Caco-2 (cell line): ENCODE measurements around the gene CEACAM18. TPM values are rescaled to one million over a fixed set of nuclear protein-coding genes. Genes with fewer than 3 reads are reported as not detected.

ENCODE experiments used
- BruUV-seq: library from RNA; stranded (reverse); fragments of 400-500 nt; replicated peaks from 2 replicates; lab custom pipeline; 2021; lab: Mats Ljungman, UMichigan
- CTCF ChIA-PET: fragments of 300-600 bp; sonication (Branson Sonifier 250); formaldehyde crosslinking; loops from one replicate; lab custom pipeline; 2022; ENCODE audit warnings: antibody characterized with exemption; lab: Charles Lee
- POLR2A ChIA-PET: fragments of 300-600 bp; sonication (Branson Sonifier 250); formaldehyde crosslinking; loops from one replicate; lab custom pipeline; 2022; ENCODE audit warnings: antibody characterized with exemption; lab: Charles Lee
- DNase-seq, 2 experiments: peaks; one replicate each; pipeline versions ENCODE4 v3.0.0 to v3.0.0-alpha.2; 2020 to 2022
- H3K27me3 ChIP-seq: replicated peaks from 2 replicates; pipeline ENCODE4 v1.6.0; 2011; ENCODE audit warnings: low read length; ENCODE audit not compliant: control insufficient read depth, insufficient read depth
- H3K36me3 ChIP-seq: 2 replicates; pipeline ENCODE4 v1.5.1; 2011; ENCODE audit warnings: low read length; ENCODE audit not compliant: control insufficient read depth, insufficient read depth
- H3K4me1 ChIP-seq: fragments of 250-450 bp; sonication (Bioruptor Pico); 2 replicates; pipeline ENCODE4 v1.5.1; 2020; ENCODE audit warnings: mild to moderate bottlenecking
- H3K4me3 ChIP-seq: 2 replicates; pipeline ENCODE4 v1.5.1; 2011; ENCODE audit warnings: low read depth, mild to moderate bottlenecking, control low read depth, low read length
- H3K9me3 ChIP-seq: fragments of 250-450 bp; sonication (Bioruptor Pico); 2 replicates; pipeline ENCODE4 v1.5.1; 2020; ENCODE audit warnings: mild to moderate bottlenecking, moderate library complexity
- H3K27ac Mint-ChIP-seq: one replicate; pipeline ENCODE4 v1.8.0; 2022; ENCODE audit warnings: mixed read lengths; ENCODE audit not compliant: unreplicated experiment
- H3K27me3 Mint-ChIP-seq: one replicate; pipeline ENCODE4 v1.8.0; 2022; ENCODE audit warnings: mixed read lengths; ENCODE audit not compliant: insufficient read depth, unreplicated experiment
- H3K36me3 Mint-ChIP-seq: one replicate; pipeline ENCODE4 v1.8.0; 2022; ENCODE audit warnings: mild to moderate bottlenecking, mixed read lengths; ENCODE audit not compliant: insufficient read depth, unreplicated experiment
- H3K4me1 Mint-ChIP-seq: one replicate; pipeline ENCODE4 v1.8.0; 2022; ENCODE audit warnings: low read depth, mixed read lengths; ENCODE audit not compliant: unreplicated experiment
- H3K4me3 Mint-ChIP-seq: one replicate; pipeline ENCODE4 v1.8.0; 2022; ENCODE audit warnings: mild to moderate bottlenecking, moderate library complexity, mixed read lengths; ENCODE audit not compliant: unreplicated experiment
- H3K9me3 Mint-ChIP-seq: one replicate; pipeline ENCODE4 v1.8.0; 2022; ENCODE audit warnings: mixed read lengths; ENCODE audit not compliant: unreplicated experiment
- intact Hi-C: fragments of 100-400 bp; cut with micrococcal nuclease; formaldehyde crosslinking; loops from one replicate; pipeline ENCODE4 v1.10.0; 2022; ENCODE audit not compliant: unreplicated experiment
- total RNA-seq: library from RNA; stranded (reverse); gene quantifications from 2 replicates; pipeline ENCODE4 v1.2.3, GENCODE V29; 2022
- TF ChIP-seq, protein P1 (sequence below), 2 experiments: fragments of 200-600 bp in 1 of 2; IDR thresholded peaks; 1 replicate in 1 of 2; 2 replicates in 1 of 2; pipeline versions ENCODE4 v1.5.1 to v1.8.0; 2011 to 2022; ENCODE audit warnings: antibody characterized with exemption in 1 of 2, control low read depth in 1 of 2, inconsistent platforms in 1 of 2, low read depth in 1 of 2, low read length in 1 of 2, mild to moderate bottlenecking in 1 of 2, moderate library complexity in 1 of 2; ENCODE audit not compliant: insufficient read depth in 1 of 2, severe bottlenecking in 1 of 2, unreplicated experiment in 1 of 2

The CEACAM18 gene
- total RNA-seq, 1 experiment from 2014 or later, result not detected

- H3K27me3 Mint-ChIP-seq, result peaks cover 5% of the 10 kb centered on the region
- TF ChIP-seq, protein P1, sequence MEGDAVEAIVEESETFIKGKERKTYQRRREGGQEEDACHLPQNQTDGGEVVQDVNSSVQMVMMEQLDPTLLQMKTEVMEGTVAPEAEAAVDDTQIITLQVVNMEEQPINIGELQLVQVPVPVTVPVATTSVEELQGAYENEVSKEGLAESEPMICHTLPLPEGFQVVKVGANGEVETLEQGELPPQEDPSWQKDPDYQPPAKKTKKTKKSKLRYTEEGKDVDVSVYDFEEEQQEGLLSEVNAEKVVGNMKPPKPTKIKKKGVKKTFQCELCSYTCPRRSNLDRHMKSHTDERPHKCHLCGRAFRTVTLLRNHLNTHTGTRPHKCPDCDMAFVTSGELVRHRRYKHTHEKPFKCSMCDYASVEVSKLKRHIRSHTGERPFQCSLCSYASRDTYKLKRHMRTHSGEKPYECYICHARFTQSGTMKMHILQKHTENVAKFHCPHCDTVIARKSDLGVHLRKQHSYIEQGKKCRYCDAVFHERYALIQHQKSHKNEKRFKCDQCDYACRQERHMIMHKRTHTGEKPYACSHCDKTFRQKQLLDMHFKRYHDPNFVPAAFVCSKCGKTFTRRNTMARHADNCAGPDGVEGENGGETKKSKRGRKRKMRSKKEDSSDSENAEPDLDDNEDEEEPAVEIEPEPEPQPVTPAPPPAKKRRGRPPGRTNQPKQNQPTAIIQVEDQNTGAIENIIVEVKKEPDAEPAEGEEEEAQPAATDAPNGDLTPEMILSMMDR (IDR thresholded peaks at IDR 0.05; ENCODE audit: insufficient read depth in 1 of 2, low read depth in 1 of 2, low read length in 1 of 2, severe bottlenecking in 1 of 2, unreplicated experiment in 1 of 2), result no peak
- Histone ChIP-seq H3K36me3 (no peaks in the 10 kb centered on the region), H3K27me3 (no peaks in the 10 kb centered on the region), H3K9me3 (no peaks in the 10 kb centered on the region), H3K4me3 (no peak overlapping the region), H3K4me1 (peaks cover 8% of the 10 kb centered on the region)
- no peaks in the 10 kb centered on the region for H3K36me3 Mint-ChIP-seq
- H3K4me1 Mint-ChIP-seq, result no peaks in the 10 kb centered on the region
- DNase-seq, result no peak
- ChIA-PET POLR2A (no interaction called here), CTCF (no interaction called here)
- BruUV-seq, result no TSS peak
- H3K4me3 Mint-ChIP-seq, result no peak overlapping the region
- H3K27ac Mint-ChIP-seq, result no peak overlapping the region
- intact Hi-C loops, result no loop called here
- H3K9me3 Mint-ChIP-seq, result peaks cover 11% of the 10 kb centered on the region
Measured at GRCh38 chr19:51508059-51508733, 29.9 kb downstream of the CEACAM18 start.

DNA sequence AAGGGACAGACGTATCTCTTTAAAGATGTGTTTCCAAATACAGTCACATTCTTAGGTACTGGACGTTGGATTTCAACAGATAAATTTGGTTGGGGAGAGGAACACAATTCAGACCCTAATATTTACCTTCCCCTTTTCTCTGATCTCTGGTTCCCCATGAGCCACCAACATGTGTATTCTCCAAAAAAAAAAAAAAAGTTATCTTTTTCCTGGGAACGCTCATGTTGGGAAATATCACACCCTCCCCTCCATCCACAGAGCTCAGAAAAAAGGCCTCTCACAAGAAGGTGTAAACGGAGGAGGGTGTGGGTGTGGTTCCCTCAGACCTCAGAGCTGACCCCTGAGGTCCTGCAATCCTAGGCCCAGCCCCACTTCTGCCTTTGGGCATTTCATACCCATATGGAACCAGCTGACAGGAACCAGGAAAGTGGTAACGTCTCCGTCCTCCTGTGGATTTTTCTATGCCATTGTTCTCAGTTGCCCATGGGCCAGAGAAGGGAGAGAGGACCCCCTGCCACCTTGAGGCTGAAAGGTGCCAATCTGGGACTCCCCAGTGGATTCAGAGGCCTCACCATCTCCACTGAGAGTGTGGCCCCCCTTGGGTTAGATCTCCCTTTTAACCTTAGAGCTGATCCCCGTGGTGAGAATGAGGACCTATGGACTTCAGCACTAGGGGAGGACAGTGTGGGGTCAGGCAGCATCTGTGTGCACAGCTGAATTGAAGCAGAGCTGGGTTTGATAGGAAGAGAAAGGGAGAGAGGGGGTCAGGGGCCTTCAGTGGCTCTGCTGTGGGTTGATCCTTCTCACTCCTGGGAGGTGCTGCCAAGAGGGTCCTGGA, 31.7 kb downstream of the CEACAM18 start:
- Histone ChIP-seq H3K36me3 (no peaks in the 10 kb centered on the region), H3K4me3 (no peak overlapping the region), H3K9me3 (no peaks in the 10 kb centered on the region), H3K4me1 (peaks cover 8% of the 10 kb centered on the region), H3K27me3 (no peaks in the 10 kb centered on the region)
- Mint-ChIP-seq H3K4me1 (no peaks in the 10 kb centered on the region), H3K27ac (no peak overlapping the region), H3K9me3 (no peaks in the 10 kb centered on the region), H3K36me3 (no peaks in the 10 kb centered on the region), H3K4me3 (no peak overlapping the region), H3K27me3 (peaks cover 5% of the 10 kb centered on the region)
- intact Hi-C loops, result no loop called here
- TF ChIP-seq, protein P1 (IDR thresholded peaks at IDR 0.05; ENCODE audit: insufficient read depth in 1 of 2, low read depth in 1 of 2, low read length in 1 of 2, severe bottlenecking in 1 of 2, unreplicated experiment in 1 of 2), result no peak
- ChIA-PET POLR2A (no interaction called here), CTCF (no interaction called here)
- no peak for DNase-seq
- no TSS peak for BruUV-seq

- TF ChIP-seq, protein P1 (IDR thresholded peaks at IDR 0.05; ENCODE audit: insufficient read depth in 1 of 2, low read depth in 1 of 2, low read length in 1 of 2, severe bottlenecking in 1 of 2, unreplicated experiment in 1 of 2), result no peak
- intact Hi-C loops, result no loop called here
- no peak overlapping the region for H3K4me3 ChIP-seq
- BruUV-seq, result no TSS peak
- no peaks in the 10 kb centered on the region for H3K4me1 Mint-ChIP-seq
- CTCF ChIA-PET, result no interaction called here
- H3K9me3 Mint-ChIP-seq, result no peaks in the 10 kb centered on the region
- H3K27ac Mint-ChIP-seq, result no peak overlapping the region
- no peaks in the 10 kb centered on the region for H3K9me3 ChIP-seq
- no peaks in the 10 kb centered on the region for H3K36me3 Mint-ChIP-seq
- H3K4me3 Mint-ChIP-seq, result no peak overlapping the region
- no peaks in the 10 kb centered on the region for H3K36me3 ChIP-seq
- DNase-seq, result no peak
- H3K27me3 ChIP-seq, result no peaks in the 10 kb centered on the region
- POLR2A ChIA-PET, result no interaction called here
- peaks cover 5% of the 10 kb centered on the region for H3K27me3 Mint-ChIP-seq
- peaks cover 8% of the 10 kb centered on the region for H3K4me1 ChIP-seq
Measured at GRCh38 chr19:51511353-51511752, 33.0 kb downstream of the CEACAM18 start.
